ENCODE results near the gene TBC1D2. TPM values are rescaled to one million over a fixed set of nuclear protein-coding genes. Genes with fewer than 3 reads are reported as not detected.

The TBC1D2 gene
- total RNA-seq, 1 experiment from 2014 or later = 2.4 TPM

- DNase-seq (ENCODE audit: low read depth) = no peak
These were observed 90.5 kb downstream of the TBC1D2 start for GRCh38 chr9:98164912-98165311.

GRCh38 chr9:98162613-98163012 is 92.8 kb downstream of the TBC1D2 start:
- DNase-seq (ENCODE audit: low read depth) = no peak

GRCh38 chr9:98161851-98162250 is 93.6 kb downstream of the TBC1D2 start:
- DNase-seq (ENCODE audit: low read depth) = no peak

- DNase-seq (ENCODE audit: low read depth) = no peak
These were observed 95.7 kb downstream of the TBC1D2 start for GRCh38 chr9:98159790-98160189.

- no peak for DNase-seq (ENCODE audit: low read depth)
These were observed 96.1 kb downstream of the TBC1D2 start for GRCh38 chr9:98159301-98159700.

- DNase-seq (ENCODE audit: low read depth) = no peak
These were observed 97.2 kb downstream of the TBC1D2 start for GRCh38 chr9:98158071-98158831.

GRCh38 chr9:98157372-98157771 is 98.1 kb downstream of the TBC1D2 start:
- no peak for DNase-seq (ENCODE audit: low read depth)

- DNase-seq (ENCODE audit: low read depth) = no peak
These were observed 100.8 kb downstream of the TBC1D2 start for GRCh38 chr9:98154678-98155077.

- DNase-seq (ENCODE audit: low read depth) = no peak
These were observed 102.9 kb downstream of the TBC1D2 start for GRCh38 chr9:98152526-98152925.

- DNase-seq (ENCODE audit: low read depth) = no peak
These were observed 104.7 kb downstream of the TBC1D2 start for GRCh38 chr9:98150721-98151120.

- DNase-seq (ENCODE audit: low read depth) = no peak
These were observed 105.3 kb downstream of the TBC1D2 start for GRCh38 chr9:98150164-98150563.

- no peak for DNase-seq (ENCODE audit: low read depth)
These were observed 106.0 kb downstream of the TBC1D2 start for GRCh38 chr9:98149422-98149821.

Other genes starting within 250 kb of the TBC1D2 start
- 109 and 140 TPM in 2 replicates for gene NANS, start 198.9 kb downstream of the TBC1D2 start, total RNA-seq (2014; rRNA removed; shearing (Covaris generic))
- 11.1 and 15.1 TPM in 2 replicates for gene TRIM14, start 136.4 kb downstream of the TBC1D2 start, total RNA-seq (2014; rRNA removed; shearing (Covaris generic))
- 1.3 TPM in 2 replicates for gene CORO2A, start 63.0 kb downstream of the TBC1D2 start, total RNA-seq (2014; rRNA removed; shearing (Covaris generic))

Measured in RPMI7951 (cell line).